GM18498 (cell line): ENCODE data around the gene DGKZ.
"Not testable (repeated sequence)": the region's sequence is repeated elsewhere in the genome, so short reads cannot be mapped to it uniquely, and the experiment has no call there.

Source experiments
- ATAC-seq: cut with Tn5 transposase; IDR thresholded peaks from one replicate; pipeline ENCODE4 v1.9.1; 2021; ENCODE audit warnings: mild to moderate bottlenecking, moderate library complexity; ENCODE audit not compliant: unreplicated experiment

Gene DGKZ

DNA sequence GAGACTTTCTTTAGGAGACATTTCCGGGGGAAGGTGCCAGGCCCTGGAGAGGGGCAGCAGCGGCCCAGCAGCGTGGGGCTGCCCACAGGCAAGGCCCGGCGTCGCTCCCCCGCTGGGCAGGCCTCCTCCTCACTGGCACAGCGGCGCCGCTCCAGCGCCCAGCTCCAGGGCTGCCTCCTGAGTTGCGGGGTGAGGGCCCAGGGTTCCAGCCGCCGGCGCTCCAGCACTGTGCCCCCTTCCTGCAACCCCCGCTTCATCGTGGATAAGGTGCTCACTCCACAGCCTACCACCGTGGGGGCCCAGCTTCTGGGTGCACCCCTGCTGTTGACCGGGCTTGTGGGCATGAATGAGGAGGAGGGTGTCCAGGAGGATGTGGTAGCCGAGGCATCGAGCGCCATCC, 19.0 kb downstream of the DGKZ start:
- ATAC-seq, result no peak

- no peak for ATAC-seq
Measured at GRCh38 chr11:46366661-46367161, 19.4 kb downstream of the DGKZ start.

GRCh38 chr11:46367244-46367915, 20.1 kb downstream of the DGKZ start:
- no peak for ATAC-seq

GRCh38 chr11:46367916-46368267, 20.6 kb downstream of the DGKZ start:
- no peak for ATAC-seq

DNA sequence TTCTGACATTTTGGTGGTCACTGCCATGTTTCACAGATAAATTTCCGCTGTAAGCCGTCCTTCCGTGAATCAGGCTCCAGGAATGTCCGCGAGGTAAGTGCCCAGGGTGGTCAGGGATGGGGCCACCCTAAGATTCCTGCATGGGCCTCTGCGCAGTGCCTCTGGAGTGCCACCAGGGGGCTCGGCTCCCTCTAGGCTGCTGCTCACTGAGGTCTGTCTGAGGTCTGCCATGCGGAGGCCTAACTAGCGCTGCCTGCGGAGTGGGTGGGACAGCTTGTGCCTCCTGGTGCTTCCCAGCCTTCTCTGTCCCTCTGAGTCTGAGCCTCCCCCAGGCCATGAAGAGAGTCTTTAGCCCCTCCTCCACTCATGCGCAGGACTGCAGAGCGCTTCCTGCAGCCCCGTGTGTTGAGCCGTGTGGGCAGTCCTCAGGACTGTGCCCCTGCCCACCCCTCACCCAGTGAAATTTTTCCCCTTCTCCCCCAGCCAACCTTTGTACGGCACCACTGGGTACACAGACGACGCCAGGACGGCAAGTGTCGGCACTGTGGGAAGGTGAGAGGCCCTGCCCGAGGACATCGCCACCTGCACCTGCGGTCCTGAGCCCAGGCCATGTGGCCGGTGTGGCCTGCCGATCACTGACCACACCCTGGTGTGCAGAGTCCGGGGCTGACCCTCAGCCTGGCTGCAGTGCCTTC, 22.3 kb downstream of the DGKZ start:
- peak; percentile 52 for ATAC-seq

- ATAC-seq, result no peak
Measured at GRCh38 chr11:46370253-46370652, 23.0 kb downstream of the DGKZ start.

DNA sequence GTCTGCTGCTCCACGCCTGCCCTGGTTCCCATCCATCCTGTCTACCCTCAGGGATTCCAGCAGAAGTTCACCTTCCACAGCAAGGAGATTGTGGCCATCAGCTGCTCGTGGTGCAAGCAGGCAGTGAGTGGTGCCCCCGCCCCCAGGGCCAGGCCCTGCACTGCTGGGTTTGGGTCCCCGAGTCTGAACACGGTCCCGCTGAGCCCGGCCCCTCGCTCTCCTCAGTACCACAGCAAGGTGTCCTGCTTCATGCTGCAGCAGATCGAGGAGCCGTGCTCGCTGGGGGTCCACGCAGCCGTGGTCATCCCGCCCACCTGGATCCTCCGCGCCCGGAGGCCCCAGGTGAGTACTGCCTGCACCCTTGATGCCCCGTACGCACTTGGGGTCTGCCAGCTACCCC, 24.0 kb downstream of the DGKZ start:
- ATAC-seq, result not testable (repeated sequence)

DNA sequence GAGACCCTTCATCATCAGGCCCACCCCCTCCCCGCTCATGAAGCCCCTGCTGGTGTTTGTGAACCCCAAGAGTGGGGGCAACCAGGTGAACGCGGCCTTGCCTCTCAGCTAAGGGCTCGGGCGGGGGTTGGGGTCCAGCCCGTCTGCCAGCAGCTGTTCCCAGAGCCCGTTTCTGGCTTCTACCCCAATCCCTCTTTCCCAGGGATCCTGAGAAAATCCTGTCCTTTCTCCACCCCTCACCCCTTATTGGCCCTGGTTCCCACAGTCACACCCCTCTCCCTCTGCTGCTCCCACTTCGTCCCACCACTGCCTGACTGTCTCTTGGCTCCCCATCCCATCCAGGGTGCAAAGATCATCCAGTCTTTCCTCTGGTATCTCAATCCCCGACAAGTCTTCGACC, 24.8 kb downstream of the DGKZ start:
- no peak for ATAC-seq

DNA sequence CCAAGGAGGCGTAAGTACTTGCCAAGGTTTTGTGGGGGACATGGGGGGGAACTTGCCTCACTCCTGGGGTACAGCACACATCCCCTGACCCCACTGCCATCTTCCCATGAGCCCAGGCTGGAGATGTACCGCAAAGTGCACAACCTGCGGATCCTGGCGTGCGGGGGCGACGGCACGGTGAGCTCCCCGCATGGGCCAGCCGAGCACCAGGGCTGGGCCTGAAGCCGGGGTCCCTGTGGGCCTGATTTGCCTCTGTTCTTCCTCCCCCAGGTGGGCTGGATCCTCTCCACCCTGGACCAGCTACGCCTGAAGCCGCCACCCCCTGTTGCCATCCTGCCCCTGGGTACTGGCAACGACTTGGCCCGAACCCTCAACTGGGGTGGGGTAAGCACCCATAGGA, 25.2 kb downstream of the DGKZ start:
- not testable (repeated sequence) for ATAC-seq

DNA sequence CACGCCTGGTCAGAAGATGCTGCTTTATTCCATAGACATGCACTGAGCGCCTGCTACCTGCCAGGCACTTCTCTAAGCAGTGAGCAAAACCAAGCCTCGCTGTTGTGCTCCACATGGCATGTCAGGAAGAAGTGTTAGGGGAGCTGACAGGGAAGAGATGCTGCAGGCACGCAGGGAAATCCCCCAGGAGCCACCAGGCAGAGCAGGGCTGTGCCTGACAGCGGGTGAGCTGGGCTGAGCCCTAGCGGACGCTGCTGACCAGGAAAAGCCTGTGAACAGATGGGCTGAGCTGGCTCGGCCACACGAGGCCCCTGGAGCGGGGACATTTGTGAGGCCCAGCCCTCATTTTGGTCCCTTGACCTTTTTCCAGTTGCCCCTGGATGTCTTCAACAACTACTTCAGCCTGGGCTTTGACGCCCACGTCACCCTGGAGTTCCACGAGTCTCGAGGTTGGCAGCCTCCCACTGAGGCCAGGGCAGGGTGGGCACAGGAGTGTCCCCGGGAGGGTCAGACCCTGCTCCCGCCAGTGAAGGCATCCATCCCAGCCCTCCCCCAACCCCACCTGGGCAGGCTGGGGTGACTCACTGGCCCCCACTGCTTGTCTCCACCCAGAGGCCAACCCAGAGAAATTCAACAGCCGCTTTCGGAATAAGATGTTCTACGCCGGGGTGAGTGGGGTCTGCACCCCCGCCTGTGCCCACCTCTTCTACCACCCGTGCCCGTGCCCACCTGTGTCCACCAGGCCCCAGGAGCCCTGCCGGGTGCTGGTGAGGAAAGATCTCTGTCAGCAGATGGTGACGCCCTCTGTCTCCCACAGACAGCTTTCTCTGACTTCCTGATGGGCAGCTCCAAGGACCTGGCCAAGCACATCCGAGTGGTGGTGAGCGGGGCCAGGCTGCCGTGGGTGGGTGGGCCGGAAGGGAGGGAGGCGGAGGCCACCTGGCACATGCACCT, 26.8 kb downstream of the DGKZ start:
- ATAC-seq, result no peak

DNA sequence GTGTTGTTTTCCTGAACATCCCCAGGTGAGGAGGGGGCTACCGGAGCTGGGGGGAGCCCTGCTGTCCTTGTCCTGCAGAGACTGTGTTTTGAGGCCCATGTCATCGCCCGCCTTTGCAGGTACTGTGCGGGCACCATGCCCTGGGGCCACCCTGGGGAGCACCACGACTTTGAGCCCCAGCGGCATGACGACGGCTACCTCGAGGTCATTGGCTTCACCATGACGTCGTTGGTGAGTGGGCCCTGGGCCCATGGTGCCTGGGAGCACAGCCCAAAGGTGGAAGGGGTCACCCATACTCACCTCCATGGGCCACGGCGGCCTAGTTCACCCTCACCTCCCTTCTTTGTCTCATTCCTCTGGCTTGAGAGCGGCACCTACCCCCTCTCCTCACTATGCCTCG, 27.6 kb downstream of the DGKZ start:
- ATAC-seq, result no peak

- ATAC-seq, result no peak
Measured at GRCh38 chr11:46375392-46376101, 28.3 kb downstream of the DGKZ start.

DNA sequence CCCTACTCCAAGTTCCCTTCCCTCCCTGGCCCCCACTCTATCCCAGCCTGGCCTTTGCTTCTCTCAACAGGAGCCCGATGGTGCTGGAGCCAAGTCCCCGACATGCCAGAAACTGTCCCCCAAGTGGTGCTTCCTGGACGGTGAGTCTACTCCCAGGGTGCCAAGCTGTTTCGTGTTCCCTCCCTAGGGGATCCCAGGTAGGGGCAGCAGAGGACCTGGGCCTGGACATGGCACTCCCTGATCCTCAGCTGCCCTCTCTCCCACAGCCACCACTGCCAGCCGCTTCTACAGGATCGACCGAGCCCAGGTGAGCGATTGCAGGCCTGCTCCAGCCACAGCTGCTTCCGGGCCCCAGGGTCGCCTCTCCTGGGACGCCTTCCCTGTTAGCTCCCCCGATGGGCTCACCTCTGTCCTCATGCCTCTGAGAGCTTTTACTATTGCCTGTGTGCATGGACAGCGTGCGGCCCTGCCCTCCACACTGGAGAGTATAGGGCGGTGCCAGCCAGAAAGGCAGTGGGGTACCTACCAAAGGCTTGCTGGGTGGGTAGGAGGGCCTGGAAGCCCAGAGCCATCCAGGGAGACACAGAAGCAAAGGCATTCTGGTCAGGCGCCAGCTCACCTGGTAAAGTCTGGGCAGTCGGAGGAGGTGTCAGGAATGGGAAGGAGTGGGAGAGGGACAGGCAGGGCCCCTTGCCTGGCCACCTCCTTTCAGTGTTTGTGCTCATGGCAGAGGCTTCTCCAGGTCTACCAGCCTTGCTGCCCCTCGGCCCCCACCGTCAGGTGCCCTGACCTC, 29.2 kb downstream of the DGKZ start:
- ATAC-seq, result no peak

DNA sequence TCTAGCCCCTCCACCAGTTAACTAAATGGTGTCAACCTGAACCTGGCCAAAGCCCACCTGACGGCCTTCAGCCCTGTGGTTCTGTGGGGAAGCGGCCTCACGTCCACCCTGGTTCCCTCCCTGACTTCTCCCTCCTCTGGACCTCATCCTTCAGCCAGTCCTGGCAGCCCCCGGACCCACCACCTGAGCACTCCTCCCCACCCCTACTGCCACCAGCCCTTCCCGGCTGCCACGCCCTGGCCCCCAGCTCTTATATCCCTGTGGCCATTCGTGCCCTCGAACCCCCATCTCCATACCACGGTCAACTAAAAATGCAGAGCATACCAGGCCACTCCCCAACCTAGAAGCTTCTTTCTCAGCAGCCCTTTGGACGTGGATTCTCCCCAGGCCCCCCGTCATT, 30.0 kb downstream of the DGKZ start:
- no peak for ATAC-seq

- no peak for ATAC-seq
Measured at GRCh38 chr11:46377831-46378230, 30.6 kb downstream of the DGKZ start.

GRCh38 chr11:46378296-46378695, 31.0 kb downstream of the DGKZ start:
- ATAC-seq, result no peak

GRCh38 chr11:46378811-46379481, 31.7 kb downstream of the DGKZ start:
- ATAC-seq, result no peak

- ATAC-seq, result not testable (repeated sequence)
Measured at GRCh38 chr11:46379482-46380293, 32.4 kb downstream of the DGKZ start.
